Hypothalamus (tissue), 51 donors: Measurements from ENCODE around the gene QSER1.
"Not testable (repeated sequence)": the region's sequence is repeated elsewhere in the genome, so short reads cannot be mapped to it uniquely, and the experiment has no call there.

Experiments used
- DNase-seq, 51 donors: peaks; one replicate each; lab custom pipeline; 2025; lab: John Stamatoyannopoulos, UW

Gene QSER1

DNA sequence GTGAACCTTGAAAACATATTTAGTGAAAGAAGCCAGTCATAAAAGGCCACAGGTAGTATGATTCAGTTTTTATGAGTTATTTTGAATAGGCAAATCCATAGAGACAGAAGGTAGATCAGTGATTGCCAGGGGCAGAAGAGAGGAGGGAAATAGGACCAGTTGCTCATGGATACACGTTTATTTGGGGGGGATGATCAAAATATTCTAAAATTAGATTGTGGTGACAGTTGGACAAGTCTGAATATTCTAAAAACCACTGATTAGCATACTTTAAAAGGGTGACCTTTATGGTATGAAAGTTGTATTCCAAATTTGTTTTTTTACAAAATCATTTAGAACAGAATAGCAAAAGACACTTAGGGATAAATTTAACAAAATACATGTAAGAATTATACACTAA is 28.6 kb downstream of the QSER1 start:
- no peak for DNase-seq

DNA sequence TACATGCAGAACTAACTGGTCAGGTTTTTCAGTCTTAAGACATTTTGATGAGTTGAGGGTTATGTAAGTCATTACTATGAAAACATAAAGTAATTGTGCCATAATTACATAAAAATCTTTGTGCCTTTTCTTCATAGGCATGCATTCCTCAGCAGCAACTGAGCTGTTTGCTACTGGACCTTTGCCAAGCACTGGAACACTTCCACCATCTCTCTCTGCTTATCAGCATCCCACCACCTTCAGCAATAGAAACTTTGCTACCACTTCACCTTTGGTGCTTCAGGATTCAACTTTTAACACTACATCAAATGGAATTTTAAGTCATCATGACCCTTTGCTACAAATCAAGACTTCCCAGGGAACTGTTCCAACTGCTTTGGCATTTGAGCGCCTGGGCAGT is 39.0 kb downstream of the QSER1 start:
- no peak for DNase-seq

DNA sequence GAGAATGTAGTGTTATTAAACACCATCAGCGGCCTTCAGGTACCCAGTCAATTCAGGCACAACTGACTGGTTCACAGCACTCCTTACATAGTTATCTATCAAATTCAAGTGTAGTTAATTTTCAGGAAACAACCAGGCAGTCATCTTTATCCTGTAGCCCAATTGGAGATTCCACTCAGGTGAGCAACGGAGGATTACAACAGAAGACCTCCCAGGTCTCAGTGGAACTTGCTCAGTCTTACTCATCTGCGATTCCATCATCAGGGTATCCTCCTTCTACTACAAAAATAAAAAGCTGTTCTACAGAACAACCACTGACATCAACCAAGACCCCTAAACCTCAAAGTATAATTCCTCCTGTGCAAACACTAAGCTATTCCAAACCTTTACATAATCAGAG is 39.6 kb downstream of the QSER1 start:
- DNase-seq = no peak

DNA sequence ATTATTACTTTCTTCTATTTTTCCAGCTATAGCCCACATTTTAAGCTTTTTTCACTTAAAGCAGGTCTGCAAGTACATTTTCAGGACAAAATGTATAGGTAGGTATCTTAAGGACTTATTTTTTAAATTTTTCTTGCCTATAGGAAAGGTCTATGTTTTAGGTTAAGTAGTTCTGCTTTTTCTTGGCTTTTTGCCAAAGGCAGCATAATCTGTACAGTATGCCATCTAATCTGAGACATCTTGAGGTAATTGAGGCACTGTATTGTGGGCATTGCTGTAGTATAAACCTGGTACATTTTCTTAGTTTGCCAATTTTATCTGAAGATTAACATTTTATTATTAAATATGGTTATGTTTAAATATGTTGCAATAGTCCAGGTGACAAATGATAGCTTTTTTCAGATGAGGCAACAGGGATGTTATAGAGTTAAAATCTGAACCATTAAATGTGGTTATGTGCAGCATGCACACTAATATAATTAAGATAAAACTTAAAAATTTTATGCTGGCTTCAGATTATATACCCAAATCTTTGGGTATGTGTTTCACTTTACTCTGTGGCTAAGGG is 42.9 kb downstream of the QSER1 start:
- DNase-seq = no peak

DNA sequence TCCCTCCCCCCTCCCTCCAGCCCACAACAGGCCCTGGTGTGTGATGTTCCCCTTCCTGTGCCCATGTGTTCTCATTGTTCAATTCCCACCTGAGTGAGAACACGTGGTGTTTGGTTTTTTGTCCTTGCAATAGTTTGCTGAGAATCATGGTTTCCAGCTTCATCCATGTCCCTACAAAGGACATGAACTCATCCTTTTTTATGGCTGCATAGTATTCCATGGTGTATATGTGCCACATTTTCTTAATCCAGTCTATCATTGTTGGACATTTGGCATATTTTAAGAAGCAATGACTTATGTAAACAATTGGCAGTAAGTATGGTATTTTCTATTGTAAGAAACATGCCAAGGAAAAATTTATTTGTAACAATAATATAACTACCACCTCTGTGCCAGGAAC is 43.6 kb downstream of the QSER1 start:
- DNase-seq = not testable (repeated sequence)

DNA sequence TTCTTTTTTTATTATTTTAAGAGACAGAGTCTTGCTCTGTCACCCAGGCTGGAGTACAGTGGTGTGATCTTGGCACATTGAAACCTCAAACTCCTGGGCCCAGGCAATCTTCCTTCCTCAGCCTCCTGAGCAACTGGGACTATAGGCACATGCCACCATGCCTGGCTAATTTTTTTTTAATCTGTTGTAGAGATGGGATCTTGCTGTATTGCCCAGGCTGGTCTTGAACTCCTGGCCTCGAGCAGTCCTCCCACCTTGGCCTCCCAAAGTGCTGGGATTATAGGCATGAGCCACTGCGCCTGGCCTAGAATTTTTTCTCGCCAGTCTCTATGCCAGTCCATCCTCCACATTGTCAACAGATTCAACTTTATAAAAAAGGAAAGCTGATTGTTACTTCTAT is 44.7 kb downstream of the QSER1 start:
- DNase-seq = not testable (repeated sequence)

DNA sequence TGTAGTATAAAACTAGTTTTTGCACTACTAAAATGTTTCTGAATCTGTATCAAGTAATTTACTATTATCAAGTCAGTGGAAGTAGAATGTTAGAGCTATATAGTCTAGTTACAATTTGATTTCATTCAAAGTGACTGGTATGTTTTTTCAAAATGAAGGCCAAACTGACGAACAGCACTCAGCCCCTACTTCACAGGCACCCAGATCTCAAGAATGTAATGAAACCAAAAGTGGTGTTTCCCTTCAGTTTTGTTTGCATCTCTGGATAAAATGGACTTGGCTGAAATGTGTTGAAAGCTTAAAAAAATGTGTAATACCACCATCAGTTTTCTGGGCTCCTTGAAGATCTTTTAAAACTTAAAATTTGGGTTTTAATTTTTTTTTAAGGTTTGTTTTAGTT is 46.4 kb downstream of the QSER1 start:
- no peak for DNase-seq

DNA sequence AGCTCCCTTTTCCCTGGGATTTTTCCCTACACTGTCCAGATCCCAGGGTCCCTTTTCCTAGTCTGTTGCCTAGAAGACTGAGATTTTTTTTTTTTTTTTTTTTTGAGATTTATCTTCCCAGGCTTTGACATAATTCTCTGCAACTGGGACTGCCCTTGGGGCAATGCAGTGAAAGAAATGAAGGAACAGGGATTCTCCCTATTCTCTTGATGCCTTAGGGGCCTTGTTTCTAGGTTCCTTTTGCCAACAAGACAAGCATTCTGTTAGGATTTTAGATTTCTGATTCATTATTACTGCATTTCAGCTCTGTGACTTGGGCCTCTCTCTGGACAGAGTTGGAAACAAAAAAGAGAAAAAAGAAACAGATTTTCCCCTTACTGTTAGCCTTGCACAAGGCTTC is 47.3 kb downstream of the QSER1 start:
- DNase-seq = no peak

DNA sequence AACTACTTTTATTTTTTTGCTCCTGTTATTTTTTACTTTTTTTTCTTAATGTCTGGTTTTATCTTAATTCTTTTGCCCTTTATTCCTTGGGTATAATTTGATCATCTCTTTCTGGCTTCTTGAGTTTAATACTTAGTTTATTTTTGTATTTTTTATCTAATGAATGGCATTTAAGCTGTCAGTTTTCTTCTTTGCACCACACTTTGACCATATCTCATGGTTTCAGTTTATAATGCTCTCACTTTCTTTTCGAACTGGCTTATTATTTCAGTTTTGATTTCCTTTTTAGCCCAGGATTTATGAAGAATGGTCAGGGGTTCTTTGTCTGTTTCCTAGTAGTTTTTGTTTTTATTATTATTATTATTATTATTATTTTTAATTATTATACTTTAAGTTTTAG is 48.3 kb downstream of the QSER1 start:
- DNase-seq = no peak

DNA sequence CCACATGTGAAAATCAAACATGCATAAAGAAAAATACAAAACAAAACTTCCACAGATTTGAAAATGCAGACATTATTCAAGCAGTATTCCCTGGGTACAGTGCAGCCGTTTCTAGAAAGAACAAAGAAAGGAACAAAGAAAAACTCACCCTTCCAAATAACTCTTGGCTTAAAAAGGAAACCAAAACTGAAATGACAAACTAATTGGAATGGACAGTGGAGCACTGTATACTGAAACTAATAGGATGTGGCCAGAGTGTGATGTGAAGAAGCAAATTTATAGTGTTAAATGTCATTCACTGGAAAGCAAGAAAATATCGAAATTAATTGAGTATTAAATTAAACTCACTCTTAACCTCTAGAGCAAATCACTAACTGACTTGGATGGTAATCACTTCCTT is 55.4 kb downstream of the QSER1 start:
- DNase-seq = no peak

DNA sequence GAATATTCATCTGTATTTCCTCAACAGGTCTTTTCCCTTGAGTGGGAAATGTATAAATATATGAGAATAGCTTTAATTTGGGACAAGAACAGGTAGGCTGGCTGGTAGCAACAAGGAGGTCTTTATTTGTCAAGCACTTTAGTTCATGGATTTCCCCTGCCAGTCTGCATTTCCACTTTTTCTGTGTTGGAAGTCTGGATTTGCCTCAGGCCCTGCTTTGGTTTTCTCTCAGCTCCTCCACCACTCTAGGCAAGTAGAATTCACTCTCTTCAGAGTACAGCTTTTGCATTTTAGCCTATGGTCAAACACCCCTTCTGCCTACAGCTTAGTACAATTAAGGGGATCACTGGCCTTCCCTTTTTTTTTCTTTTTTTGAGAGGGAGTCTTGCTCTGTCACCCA is 57.1 kb downstream of the QSER1 start:
- DNase-seq = no peak

DNA sequence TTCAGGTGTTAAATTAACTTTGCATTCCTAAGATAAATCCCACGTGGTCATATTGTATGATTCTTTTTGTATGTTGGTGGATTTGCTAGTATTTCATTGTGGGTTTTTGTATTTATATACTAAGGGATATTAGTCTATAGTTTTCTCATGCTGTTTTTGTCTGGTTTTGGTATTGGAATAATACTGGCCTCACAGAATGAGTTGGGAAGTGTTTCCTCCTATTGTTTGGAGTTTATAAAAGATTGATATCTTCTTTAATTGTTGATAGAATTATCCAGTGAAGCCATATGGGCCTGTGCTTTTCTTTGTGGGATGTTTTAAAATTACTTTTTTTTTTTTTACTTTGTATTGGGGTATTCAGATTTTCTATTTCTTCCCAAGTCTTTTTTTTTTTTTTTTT is 59.8 kb downstream of the QSER1 start:
- DNase-seq = no peak

DNA sequence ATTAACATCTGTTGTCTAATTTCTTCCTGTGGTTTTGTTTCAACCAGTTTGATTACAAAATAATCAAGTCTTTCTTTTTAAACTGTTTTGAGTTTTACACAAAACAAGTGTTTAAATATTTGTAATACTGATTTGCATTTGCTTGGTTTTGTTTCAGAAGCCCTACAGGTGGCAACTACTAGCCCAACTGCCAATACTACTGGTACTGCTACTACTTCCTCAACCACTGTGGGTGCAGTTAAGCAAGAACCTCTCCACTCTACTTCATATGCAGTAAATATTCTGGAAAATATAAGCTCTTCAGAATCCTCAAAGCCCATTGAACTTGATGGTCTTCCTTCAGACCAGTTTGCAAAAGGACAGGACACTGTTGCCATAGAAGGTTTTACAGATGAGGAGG is 61.1 kb downstream of the QSER1 start:
- DNase-seq = no peak

DNA sequence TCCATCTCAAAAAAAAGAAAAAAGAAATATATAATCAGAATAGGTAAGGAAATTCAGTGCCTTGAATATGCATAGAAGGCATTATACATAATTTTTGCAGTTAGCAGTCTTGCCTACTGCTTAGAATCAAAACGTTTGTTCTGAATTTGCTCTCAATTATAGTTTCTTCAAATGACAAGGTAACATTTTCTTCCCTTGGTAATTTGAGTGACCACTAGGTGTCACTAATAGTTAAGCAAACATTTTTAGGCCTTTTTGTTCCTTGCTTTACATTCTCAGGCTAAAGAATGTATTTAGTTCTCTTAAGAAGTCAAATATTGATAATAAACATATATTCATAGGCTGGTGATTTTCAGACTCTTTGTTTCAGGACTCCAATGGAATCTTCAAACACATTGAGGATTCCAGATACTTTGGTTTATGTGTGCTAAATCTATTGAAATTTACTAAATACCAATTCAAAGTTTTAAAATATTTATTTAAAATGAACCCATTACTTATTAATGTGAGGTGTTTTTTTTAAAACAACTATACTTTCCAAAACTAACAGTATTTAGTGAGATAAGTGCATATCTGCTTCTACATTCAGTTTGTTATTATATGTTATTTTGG is 68.0 kb downstream of the QSER1 start:
- peak in 1 of 51 donors; percentile 47 for DNase-seq

DNA sequence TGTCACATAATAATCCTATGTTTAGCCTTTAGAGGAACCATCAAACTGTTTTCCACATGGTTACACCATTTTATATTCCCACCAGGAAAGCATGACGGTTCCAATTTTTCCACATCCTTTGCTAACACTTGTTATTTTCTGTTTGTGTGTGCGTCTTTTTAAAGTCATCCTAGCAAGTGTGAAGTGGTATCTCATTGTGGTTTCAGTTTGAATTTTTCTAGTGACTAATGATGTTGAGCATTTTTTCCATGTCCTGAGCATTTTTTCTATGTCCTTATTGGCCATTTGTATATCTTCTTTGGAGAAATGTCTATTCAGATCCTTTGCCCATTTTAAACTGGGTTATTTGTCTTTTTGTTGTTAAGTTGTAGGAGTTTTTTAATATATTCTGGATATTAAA is 69.4 kb downstream of the QSER1 start:
- no peak for DNase-seq

DNA sequence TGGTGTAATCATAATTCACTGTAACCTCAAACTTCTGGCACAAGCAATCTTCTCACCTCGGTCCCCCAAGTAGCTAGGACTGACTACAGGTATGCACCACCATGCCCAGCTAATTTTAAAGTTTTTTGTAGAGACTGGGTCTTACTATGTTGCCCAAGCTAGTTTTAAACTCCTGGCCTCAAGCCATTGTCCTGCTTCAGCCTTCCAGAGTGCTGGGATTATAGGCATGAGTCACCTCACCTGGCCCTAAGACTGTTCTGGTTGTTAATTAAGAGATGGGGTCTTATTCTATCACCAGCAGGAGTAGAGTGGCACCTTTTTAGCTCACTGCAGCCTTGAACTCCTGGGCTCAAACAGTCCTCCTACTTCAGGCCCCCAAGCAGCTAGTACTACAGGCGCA is 71.1 kb downstream of the QSER1 start:
- no peak for DNase-seq

DNA sequence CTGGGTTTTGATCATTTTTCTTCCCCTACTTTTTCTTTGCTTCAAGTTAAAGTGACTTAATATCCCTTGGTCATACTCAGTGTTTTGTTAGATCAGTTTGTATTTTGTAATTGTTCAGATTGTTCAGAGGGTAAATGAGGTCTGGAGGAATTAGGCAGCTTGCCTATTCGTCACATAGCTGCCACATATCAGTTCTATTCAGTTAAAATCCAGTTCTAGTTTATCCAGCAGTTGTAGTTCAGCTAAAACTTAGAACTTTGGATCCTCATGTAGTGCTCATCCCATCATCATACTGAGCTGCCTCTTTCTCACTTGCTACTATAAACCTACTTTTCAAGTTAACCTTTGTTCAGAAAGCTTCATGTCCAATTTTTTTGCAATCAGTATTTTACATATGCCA is 75.9 kb downstream of the QSER1 start:
- DNase-seq = no peak

DNA sequence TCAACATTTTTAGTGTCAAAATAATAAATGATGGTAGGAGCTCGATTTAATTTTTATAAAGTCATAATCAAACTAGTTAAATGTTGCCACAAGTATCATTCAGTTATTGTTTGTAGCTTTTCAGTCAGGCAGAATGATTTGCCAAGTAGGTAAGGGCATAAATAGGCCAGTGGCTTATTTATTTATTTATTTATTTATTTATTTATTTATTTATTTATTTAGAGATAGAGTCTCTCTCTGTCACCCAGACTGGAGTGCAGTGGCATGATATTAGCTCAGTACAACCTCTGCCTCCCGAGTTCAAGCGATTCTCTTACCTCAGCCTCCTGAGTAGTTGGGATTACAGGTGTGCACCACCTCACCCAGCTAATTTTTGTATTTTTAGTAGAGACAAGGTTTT is 79.6 kb downstream of the QSER1 start:
- not testable (repeated sequence) for DNase-seq

DNA sequence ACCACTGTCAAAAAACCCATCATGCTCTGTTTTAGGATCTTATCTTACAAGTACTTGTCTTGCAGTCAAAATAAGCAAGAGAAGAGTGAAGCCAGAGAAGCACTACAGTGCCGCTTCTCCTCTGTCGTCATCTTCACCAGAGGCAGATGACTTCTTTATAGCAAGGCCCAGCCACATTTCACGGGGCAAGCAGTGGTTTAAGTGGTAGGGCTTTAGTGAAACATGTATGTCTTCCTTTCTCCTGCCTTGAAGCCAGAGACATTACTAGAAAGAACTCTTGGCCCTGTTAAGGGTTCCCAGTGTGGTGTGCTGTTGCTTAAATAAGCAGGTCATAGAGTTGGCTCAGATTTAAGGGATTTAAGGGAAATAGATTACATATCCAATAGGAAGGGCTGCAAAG is 80.2 kb downstream of the QSER1 start:
- DNase-seq = no peak

DNA sequence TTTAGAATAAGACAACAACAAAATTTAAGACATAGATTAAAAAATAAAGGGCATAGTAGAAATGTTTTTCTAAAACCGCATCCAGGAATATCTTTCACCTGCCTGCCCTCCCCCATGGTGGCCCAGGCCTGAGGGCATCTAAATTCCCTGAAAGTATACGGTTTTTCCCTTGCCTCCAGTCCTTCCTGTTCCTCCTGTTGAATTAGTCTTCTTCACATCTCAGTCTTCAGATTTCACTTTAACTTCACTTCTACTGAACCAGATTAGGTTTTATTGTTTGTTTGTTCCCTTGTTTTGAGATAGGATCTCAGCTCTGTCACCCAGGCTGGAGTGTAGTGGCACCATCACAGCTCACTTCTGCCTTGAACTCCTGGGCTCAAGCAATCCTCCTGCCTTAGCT is 90.0 kb downstream of the QSER1 start:
- DNase-seq = no peak

DNA sequence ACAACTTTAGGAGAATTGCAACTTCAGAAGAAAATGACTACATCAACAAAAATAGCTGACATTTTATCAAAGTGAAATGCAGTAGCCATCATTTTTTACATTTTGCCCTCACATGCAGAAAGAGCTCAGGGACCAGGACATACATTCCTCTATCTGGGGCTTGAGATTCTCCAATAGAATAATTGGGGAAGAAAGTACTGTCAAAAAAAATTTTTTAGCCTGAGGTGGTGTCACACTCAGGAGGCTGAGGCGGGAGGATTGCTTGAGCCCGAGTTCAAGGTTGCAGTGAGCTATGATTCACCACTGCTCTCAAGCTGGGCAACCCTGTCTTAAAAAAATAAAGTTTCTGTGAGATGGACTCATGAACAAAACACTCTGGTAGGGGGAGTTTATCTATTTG is 90.9 kb downstream of the QSER1 start:
- DNase-seq = no peak

DNA sequence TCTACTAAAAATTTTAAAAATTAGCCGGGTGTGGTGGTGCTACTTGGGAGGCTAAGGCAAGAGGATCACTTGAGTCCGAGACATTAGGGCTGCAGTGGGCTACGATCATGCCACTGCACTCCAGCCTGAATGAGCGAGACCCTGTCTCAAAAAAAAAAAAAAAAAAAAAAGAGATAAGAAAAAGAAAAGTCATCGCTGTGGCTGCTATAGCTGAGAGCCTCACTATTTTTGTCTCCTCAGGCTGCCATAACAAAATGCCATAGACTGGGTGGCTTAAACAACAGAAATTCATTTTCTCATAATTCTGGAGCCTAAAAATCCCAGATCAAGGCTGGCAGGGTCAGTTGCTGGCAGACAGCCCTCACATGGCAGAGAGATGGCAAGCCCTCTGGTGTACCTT is 93.0 kb downstream of the QSER1 start:
- no peak for DNase-seq

DNA sequence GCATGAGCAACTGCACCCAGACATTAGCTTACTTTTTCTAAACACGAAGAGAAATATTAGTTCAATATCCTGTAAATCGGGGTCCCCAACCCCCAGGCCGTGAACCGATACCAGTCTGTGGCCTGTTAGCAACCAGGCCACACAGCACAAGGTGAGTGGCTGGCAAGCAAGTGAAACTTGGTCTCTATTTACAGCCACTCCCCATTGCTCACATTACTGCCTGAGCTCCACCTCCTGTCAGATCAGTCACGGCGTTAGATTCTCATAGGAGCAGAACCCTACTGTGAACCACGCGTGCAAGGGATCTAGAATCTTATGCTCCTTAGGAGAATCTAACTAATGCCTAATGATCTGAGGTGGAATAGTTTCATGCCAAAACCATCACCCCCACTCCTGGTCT is 95.2 kb downstream of the QSER1 start:
- DNase-seq = no peak
